Prostate gland (tissue), 1 donor: ENCODE data around the gene RPP14.

ENCODE experiments used
- POLR2A ChIP-seq: fragments of 450-650 bp; IDR thresholded peaks from one replicate; pipeline ENCODE4 v1.6.1; 2016; ENCODE audit warnings: antibody characterized with exemption, mild to moderate bottlenecking
- POLR2AphosphoS5 ChIP-seq: sonication (generic); formaldehyde crosslinking; IDR thresholded peaks from one replicate; pipeline ENCODE4 v1.6.1; 2017; ENCODE audit warnings: antibody characterized with exemption

DNA sequence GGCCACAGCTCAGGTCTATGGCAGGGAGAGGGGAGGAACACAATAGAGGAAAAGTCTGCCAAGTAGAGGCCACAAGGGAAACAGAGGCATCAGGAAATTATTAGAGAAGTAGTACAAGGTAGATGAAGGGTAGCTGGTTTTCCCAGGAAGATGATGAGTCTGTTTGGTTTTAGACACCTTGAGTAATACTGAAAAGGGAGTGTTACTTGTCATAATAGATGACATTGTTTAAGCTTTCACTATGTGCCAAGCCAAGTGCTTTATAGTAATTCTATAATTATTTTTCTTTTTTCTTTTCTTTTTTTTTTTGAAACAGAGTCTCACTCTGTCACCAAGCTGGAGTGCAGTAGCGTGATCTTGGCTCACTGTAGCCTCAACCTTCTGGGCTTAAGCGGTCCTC is 40.3 kb downstream of the RPP14 start:
- no peak for TF ChIP-seq POLR2A
- no peak for TF ChIP-seq POLR2AphosphoS5
